Endodermal cell (in vitro differentiated cells): ENCODE results near the gene F5. TPM values are rescaled to one million over a fixed set of nuclear protein-coding genes. Genes with fewer than 3 reads are reported as not detected.

Experiments used
- DNase-seq: peaks from one replicate; pipeline ENCODE4 v3.0.0-alpha.2; 2017
- H3K27ac ChIP-seq: 2 replicates; pipeline ENCODE4 v1.5.1; 2013; ENCODE audit warnings: mild to moderate bottlenecking, low read depth, low read length, moderate library complexity
- H3K27me3 ChIP-seq: 2 replicates; pipeline ENCODE4 v1.6.1; 2013; ENCODE audit warnings: mild to moderate bottlenecking, low read length, moderate library complexity; ENCODE audit not compliant: insufficient read depth, control insufficient read depth, poor library complexity, severe bottlenecking
- H3K36me3 ChIP-seq: 2 replicates; pipeline ENCODE4 v1.7.0; 2013; ENCODE audit warnings: mild to moderate bottlenecking, low read length, moderate library complexity; ENCODE audit not compliant: control insufficient read depth, insufficient read depth
- H3K4me1 ChIP-seq: one replicate; pipeline ENCODE4 v1.7.0; 2013; ENCODE audit warnings: low read length; ENCODE audit not compliant: control insufficient read depth, insufficient read depth
- H3K4me3 ChIP-seq: 2 replicates; pipeline ENCODE4 v1.5.1; 2013; ENCODE audit warnings: mild to moderate bottlenecking, low read length, moderate library complexity
- H3K9ac ChIP-seq: 2 replicates; pipeline ENCODE4 v1.6.1; 2013; ENCODE audit warnings: mild to moderate bottlenecking, low read length, moderate library complexity; ENCODE audit not compliant: poor library complexity, severe bottlenecking; ENCODE audit errors: extremely low read depth
- H3K9me3 ChIP-seq: 2 replicates; pipeline ENCODE4 v1.6.1; 2013; ENCODE audit warnings: mild to moderate bottlenecking, low read length, moderate library complexity; ENCODE audit not compliant: control insufficient read depth
- H3K27ac Mint-ChIP-seq: 2 replicates; pipeline ENCODE4 v1.8.0; 2020; ENCODE audit warnings: mixed read lengths
- H3K27me3 Mint-ChIP-seq: 2 replicates; pipeline ENCODE4 v1.8.0; 2021; ENCODE audit warnings: mild to moderate bottlenecking, mixed read lengths; ENCODE audit not compliant: insufficient read depth
- H3K36me3 Mint-ChIP-seq: 2 replicates; pipeline ENCODE4 v1.8.0; 2020; ENCODE audit warnings: low read depth, mixed read lengths
- H3K4me1 Mint-ChIP-seq: 2 replicates; pipeline ENCODE4 v1.8.0; 2020; ENCODE audit warnings: mixed read lengths
- H3K4me3 Mint-ChIP-seq: 2 replicates; pipeline ENCODE4 v1.8.0; 2020; ENCODE audit warnings: mild to moderate bottlenecking, moderate library complexity, mixed read lengths
- H3K9me3 Mint-ChIP-seq: 2 replicates; pipeline ENCODE4 v1.8.0; 2020; ENCODE audit warnings: mild to moderate bottlenecking, mixed read lengths
- CTCF ChIP-seq: fragments of 200-600 bp; sonication (generic); conservative IDR thresholded peaks from 2 replicates; pipeline ENCODE4 v1.5.0; 2021; ENCODE audit warnings: antibody characterized with exemption, mild to moderate bottlenecking
- WGBS, 2 experiments: methylation state at CpG; one replicate each; pipeline versions ENCODE4 v1.1.5 to v1.1.7; 2013; ENCODE audit warnings: missing lambda C conversion rate in 2 of 2, mixed read lengths in 1 of 2; ENCODE audit not compliant: insufficient coverage in 1 of 2, insufficient read length in 1 of 2; 5-methylcytosine and 5-hydroxymethylcytosine counted together
- long read RNA-seq, 4 experiments: library from polyadenylated mRNA in 2 of 4; library from RNA in 1 of 4; library from capped mRNA in 1 of 4; stranded (forward) in 3 of 4; unstranded in 1 of 4; transcript quantifications; one replicate each; pipeline ENCODE4 v2.0.0, GENCODE V29; 2020 to 2021; ENCODE audit warnings: inconsistent platforms in 1 of 4
- polyA plus RNA-seq, 2 experiments: library from polyadenylated mRNA; stranded (reverse); fragments of 50-300 nt; gene quantifications; one replicate each; pipeline ENCODE4 v1.2.3, GENCODE V29; 2013
- total RNA-seq, 2 donors: library from RNA; stranded (reverse); fragmentation: NEBNext Ultra II Directional in 1 of 2; extraction: Animal tissue kit (Norgen Biotek cat#: 25700) in 1 of 2; gene quantifications; 2 replicates in 1 of 2; 3 replicates in 1 of 2; pipeline ENCODE4 v1.2.1, GENCODE V29; 2021

Gene F5
- under 1 TPM; 0.04 to 0.09 TPM for total RNA-seq
- 0.28 TPM for polyA plus RNA-seq (2013, experiment 1 of 2)
- 0.04 TPM for polyA plus RNA-seq (2013, experiment 2 of 2)
- long read RNA-seq, experiment 1: 0 reads
- long read RNA-seq, experiment 2: 0 reads
- long read RNA-seq, experiment 3: 0 reads
- long read RNA-seq, experiment 4: 0 reads

DNA sequence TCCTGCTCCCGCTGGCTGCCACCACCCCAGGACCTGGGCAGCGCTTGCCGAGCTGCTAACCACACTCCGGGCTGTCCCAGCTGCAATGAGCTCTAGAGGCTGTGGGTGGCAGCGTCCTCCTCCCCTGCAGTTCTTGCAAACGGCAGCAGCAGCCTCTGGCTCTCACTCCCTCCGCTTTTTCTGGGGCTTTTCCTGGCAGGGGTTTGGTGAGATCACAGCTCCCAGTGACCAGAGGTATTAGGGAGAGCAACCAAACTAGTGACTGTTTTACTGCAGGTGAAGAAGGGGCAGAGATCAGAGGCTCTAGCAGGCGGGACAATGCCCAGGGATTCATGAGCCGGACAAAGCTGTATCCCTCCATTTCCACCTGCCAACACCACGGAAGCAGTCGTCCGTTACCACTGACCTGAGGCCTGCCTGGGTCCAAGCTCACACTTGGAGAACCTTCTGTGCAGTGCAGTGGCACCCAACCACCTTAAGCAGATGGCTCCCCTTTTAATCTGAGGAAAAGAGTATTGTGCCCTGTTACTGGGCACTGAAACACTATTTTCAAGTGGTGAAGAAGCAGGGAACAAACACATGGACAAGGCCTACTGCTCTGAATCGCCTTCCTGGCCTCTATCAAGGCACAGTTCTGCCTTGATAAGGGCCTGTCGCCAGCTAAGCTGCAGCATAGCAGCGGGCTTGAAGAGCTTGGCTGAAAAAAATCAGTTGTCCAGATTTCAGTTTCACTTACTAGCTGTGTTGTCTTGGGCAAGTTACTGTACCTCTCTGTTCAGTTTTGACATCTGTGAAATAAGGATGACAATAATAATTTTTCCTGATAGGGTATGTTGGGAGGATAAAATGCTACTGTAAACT is at the start of gene F5:
Gene F5 (minus strand): TSS at position 87 of the 861 bp plus-strand sequence. CDS start 95 bp downstream, outside the sequence.
- TF ChIP-seq CTCF: peak; percentile 77
- Histone ChIP-seq H3K9me3 (no peaks in the 10 kb centered on the region), H3K9ac (no peak within 1 kb of the TSS), H3K4me1 (peaks cover 3% of the 10 kb centered on the region), H3K4me3 (no peak within 1 kb of the TSS), H3K27me3 (peaks cover 32% of the 10 kb centered on the region), H3K36me3 (no peaks in the 10 kb centered on the region), H3K27ac (no peak within 1 kb of the TSS)
- Mint-ChIP-seq H3K9me3 (no peaks in the 10 kb centered on the region), H3K27ac (no peak within 1 kb of the TSS), H3K27me3 (peaks cover 14% of the 10 kb centered on the region), H3K4me1 (peaks cover 6% of the 10 kb centered on the region), H3K36me3 (no peaks in the 10 kb centered on the region), H3K4me3 (peak within 1 kb of the TSS; percentile 33)
- DNase-seq: peak; percentile 94
- WGBS, 2 experiments: 45 to 82% methylated on average over 7 to 15 of the region's 15 CpGs

- Histone ChIP-seq H3K36me3 (no peaks in the 10 kb centered on the region), H3K4me3 (no peak overlapping the region), H3K9me3 (peaks cover 38% of the 10 kb centered on the region), H3K4me1 (no peaks in the 10 kb centered on the region), H3K9ac (no peak overlapping the region), H3K27me3 (no peaks in the 10 kb centered on the region), H3K27ac (no peak overlapping the region)
- peaks cover 34% of the 10 kb centered on the region for H3K9me3 Mint-ChIP-seq
- H3K27me3 Mint-ChIP-seq: no peaks in the 10 kb centered on the region
- no peaks in the 10 kb centered on the region for H3K36me3 Mint-ChIP-seq
- WGBS, 2 experiments: 60% methylated on average over 1 of the region's 1 CpG; no CpG with 5 or more reads in 1 of the 2 experiments
- no peak for TF ChIP-seq CTCF
- H3K4me1 Mint-ChIP-seq: no peaks in the 10 kb centered on the region
- no peak for DNase-seq
- no peak overlapping the region for H3K27ac Mint-ChIP-seq
- no peak overlapping the region for H3K4me3 Mint-ChIP-seq
Measured at GRCh38 chr1:169634877-169635276, 48.6 kb upstream of the F5 start.

DNA sequence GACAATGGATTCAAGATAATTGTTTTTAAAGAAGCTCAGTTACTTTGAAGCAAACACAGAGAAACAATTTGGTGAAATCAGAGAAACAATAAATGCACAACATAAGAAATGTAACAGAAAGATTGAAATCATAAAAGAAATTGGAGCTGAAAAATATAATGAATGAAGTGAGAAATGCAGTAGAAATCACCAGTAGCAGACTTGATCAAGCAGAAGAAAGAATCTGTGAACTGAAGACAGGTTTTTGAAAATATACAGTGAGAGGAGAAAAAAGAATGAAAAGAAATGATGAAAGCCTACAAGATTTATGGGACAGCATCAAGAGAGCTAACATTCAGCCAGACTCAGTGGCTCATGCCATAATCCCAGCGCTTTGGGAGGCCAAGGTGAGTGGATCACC is 47.9 kb upstream of the F5 start:
- no peak for TF ChIP-seq CTCF
- peaks cover 38% of the 10 kb centered on the region for H3K9me3 ChIP-seq
- no peak overlapping the region for H3K27ac Mint-ChIP-seq
- no peak overlapping the region for H3K27ac ChIP-seq
- H3K27me3 ChIP-seq: no peaks in the 10 kb centered on the region
- H3K9ac ChIP-seq: no peak overlapping the region
- no peaks in the 10 kb centered on the region for H3K36me3 Mint-ChIP-seq
- no peak overlapping the region for H3K4me3 Mint-ChIP-seq
- H3K36me3 ChIP-seq: no peaks in the 10 kb centered on the region
- peaks cover 34% of the 10 kb centered on the region for H3K9me3 Mint-ChIP-seq
- no peak overlapping the region for H3K4me3 ChIP-seq
- no peaks in the 10 kb centered on the region for H3K4me1 Mint-ChIP-seq
- WGBS, 2 experiments: 67 to 95% methylated on average over 1 of the region's 1 CpG
- H3K27me3 Mint-ChIP-seq: no peaks in the 10 kb centered on the region
- DNase-seq: no peak
- H3K4me1 ChIP-seq: no peaks in the 10 kb centered on the region
